Right lobe of liver (tissue), 4 donors: ENCODE results near the gene KIAA1671.

Experiments
- CTCF ChIP-seq, 4 donors: fragments of 200-600 bp in 3 of 4; fragments of 450-650 bp in 1 of 4; IDR thresholded peaks; one replicate each; pipeline versions ENCODE4 v1.5.1 to v1.8.0; 2016 to 2022; ENCODE audit warnings: antibody characterized with exemption in 4 of 4, mild to moderate bottlenecking in 2 of 4
- POLR2A ChIP-seq: fragments of 450-650 bp; IDR thresholded peaks from one replicate; pipeline ENCODE4 v1.6.1; 2017; ENCODE audit warnings: antibody characterized with exemption, mild to moderate bottlenecking
- donor health status: DM: no; HTN: no; CAD: no.
- donor health status: DM: no; HTN: no; CAD: no.
- donor health status: DM: no; HTN: yes; CAD: no.

- TF ChIP-seq CTCF (IDR thresholded peaks at IDR 0.05) = no peak
- TF ChIP-seq POLR2A = no peak
Observed at GRCh38 chr22:25174888-25175411, 222.4 kb downstream of the KIAA1671 start.
